Mesenchymal stem cell (in vitro differentiated cells and primary cell): ENCODE data around the gene TYMP. TPM values are rescaled to one million over a fixed set of nuclear protein-coding genes. Genes with fewer than 3 reads are reported as not detected.
A peak's percentile ranks its signal among the peaks of the same experiment; 100 is the strongest.

Experiments
- DNase-seq: peaks from one replicate; pipeline ENCODE4 v3.0.0-alpha.2; 2013
- H2AFZ ChIP-seq: one replicate; pipeline ENCODE4 v1.6.1; 2013; ENCODE audit warnings: low read depth, mild to moderate bottlenecking, control low read depth, inconsistent platforms, low read length, moderate library complexity
- H2AK5ac ChIP-seq: 2 replicates; pipeline ENCODE4 v1.6.1; 2013; ENCODE audit warnings: low read length, moderate library complexity, mild to moderate bottlenecking, inconsistent platforms; ENCODE audit not compliant: severe bottlenecking
- H2BK120ac ChIP-seq: one replicate; pipeline ENCODE4 v1.6.1; 2013; ENCODE audit warnings: low read depth, mild to moderate bottlenecking, inconsistent platforms, low read length, moderate library complexity
- H2BK12ac ChIP-seq, 2 experiments: one replicate each; pipeline ENCODE4 v1.6.1; 2013; ENCODE audit warnings: inconsistent platforms in 2 of 2, low read length in 2 of 2, mild to moderate bottlenecking in 2 of 2, moderate library complexity in 2 of 2, control low read depth in 1 of 2
- H2BK15ac ChIP-seq: one replicate; pipeline ENCODE4 v1.6.1; 2013; ENCODE audit warnings: mild to moderate bottlenecking, low read depth, inconsistent platforms; ENCODE audit not compliant: poor library complexity, severe bottlenecking
- H2BK5ac ChIP-seq: 2 replicates; pipeline ENCODE4 v1.6.1; 2013; ENCODE audit warnings: low read depth, mild to moderate bottlenecking, low read length, control low read depth, inconsistent platforms; ENCODE audit not compliant: poor library complexity, severe bottlenecking
- H3K14ac ChIP-seq, 2 experiments: one replicate each; pipeline ENCODE4 v1.6.1; 2013; ENCODE audit warnings: inconsistent platforms in 2 of 2, low read length in 2 of 2, control low read depth in 1 of 2, mild to moderate bottlenecking in 1 of 2, moderate library complexity in 1 of 2
- H3K18ac ChIP-seq, 2 experiments: one replicate each; pipeline ENCODE4 v1.6.1; 2013; ENCODE audit warnings: inconsistent platforms in 2 of 2, low read length in 2 of 2, control low read depth in 1 of 2, low read depth in 1 of 2, mild to moderate bottlenecking in 1 of 2
- H3K23ac ChIP-seq, 2 experiments: one replicate each; pipeline ENCODE4 v1.6.1; 2013; ENCODE audit warnings: inconsistent platforms in 2 of 2, low read length in 2 of 2, mild to moderate bottlenecking in 2 of 2, moderate library complexity in 2 of 2, control low read depth in 1 of 2
- H3K27ac ChIP-seq: 2 replicates; pipeline ENCODE4 v1.5.1; 2013; ENCODE audit warnings: mild to moderate bottlenecking, moderate library complexity, low read length, control low read depth, inconsistent platforms; ENCODE audit not compliant: poor library complexity, severe bottlenecking
- H3K27me3 ChIP-seq, 2 experiments: 2 replicates each; pipeline versions ENCODE4 v1.6.1 to v1.7.0; 2013; ENCODE audit warnings: low read length in 2 of 2, mild to moderate bottlenecking in 2 of 2, moderate library complexity in 2 of 2, control low read depth in 1 of 2, inconsistent platforms in 1 of 2; ENCODE audit not compliant: control insufficient read depth in 1 of 2, insufficient read depth in 1 of 2
- H3K36me3 ChIP-seq, 2 experiments: 2 replicates each; pipeline versions ENCODE4 v1.6.1 to v1.7.0; 2013; ENCODE audit warnings: low read length in 2 of 2, control low read depth in 1 of 2, inconsistent platforms in 1 of 2, low read depth in 1 of 2, mild to moderate bottlenecking in 1 of 2; ENCODE audit not compliant: insufficient read depth in 2 of 2, control insufficient read depth in 1 of 2
- H3K4ac ChIP-seq, 2 experiments: one replicate each; pipeline ENCODE4 v1.6.1; 2013; ENCODE audit warnings: inconsistent platforms in 2 of 2, low read length in 2 of 2, mild to moderate bottlenecking in 2 of 2, moderate library complexity in 2 of 2, control low read depth in 1 of 2, low read depth in 1 of 2
- H3K4me1 ChIP-seq: 2 replicates; pipeline ENCODE4 v1.6.1; 2013; ENCODE audit warnings: low read depth, low read length, control low read depth; ENCODE audit not compliant: control insufficient read depth, insufficient read depth
- H3K4me2 ChIP-seq: 2 replicates; pipeline ENCODE4 v1.6.1; 2013; ENCODE audit warnings: low read length, mild to moderate bottlenecking, inconsistent platforms; ENCODE audit not compliant: poor library complexity, severe bottlenecking
- H3K4me3 ChIP-seq, 2 experiments: 2 replicates each; pipeline versions ENCODE4 v1.5.1 to v1.7.0; 2013; ENCODE audit warnings: low read length in 2 of 2, mild to moderate bottlenecking in 2 of 2, control low read depth in 1 of 2, low read depth in 1 of 2; ENCODE audit not compliant: insufficient read depth in 1 of 2
- H3K79me1 ChIP-seq: replicated peaks from 2 replicates; pipeline ENCODE4 v1.6.1; 2013; ENCODE audit warnings: mild to moderate bottlenecking, control low read depth, low read length, inconsistent platforms; ENCODE audit not compliant: poor library complexity, severe bottlenecking
- H3K9ac ChIP-seq: 2 replicates; pipeline ENCODE4 v1.7.0; 2013; ENCODE audit warnings: mild to moderate bottlenecking, low read length, moderate library complexity
- H3K9me3 ChIP-seq: 2 replicates; pipeline ENCODE4 v1.7.0; 2013; ENCODE audit warnings: mild to moderate bottlenecking, low read length; ENCODE audit not compliant: control insufficient read depth
- H4K8ac ChIP-seq: one replicate; pipeline ENCODE4 v1.6.1; 2013; ENCODE audit warnings: inconsistent platforms, mild to moderate bottlenecking, low read length, moderate library complexity
- H4K91ac ChIP-seq: one replicate; pipeline ENCODE4 v1.6.1; 2013; ENCODE audit warnings: mild to moderate bottlenecking, low read length, inconsistent platforms
- WGBS: methylation state at CpG from one replicate; pipeline ENCODE4 v1.1.7; 2013; ENCODE audit warnings: mixed read lengths; 5-methylcytosine and 5-hydroxymethylcytosine counted together
- polyA plus RNA-seq, 2 experiments: library from polyadenylated mRNA; stranded (reverse); fragments of 200-250 nt; gene quantifications; one replicate each; pipeline ENCODE4 v1.2.3, GENCODE V29; 2013

The TYMP gene
- polyA plus RNA-seq (2013, experiment 1 of 2) = 18.0 TPM
- 17.4 TPM for polyA plus RNA-seq (2013, experiment 2 of 2)

GRCh38 chr22:50529897-50530579, at the start of gene TYMP:
Gene TYMP (minus strand): TSS chr22:50530012. CDS start chr22:50529709, 303 bp downstream.
- peak within 1 kb of the TSS; percentile 87 to 92 for H3K18ac ChIP-seq
- WGBS = 9% methylated on average over 41 of the region's 92 CpGs
- peaks cover 0 to 3% of the 10 kb centered on the region in 2 experiments for H3K36me3 ChIP-seq
- DNase-seq = peak; percentile 89
- peak within 1 kb of the TSS; percentile 18 for H3K4me2 ChIP-seq
- H2BK15ac ChIP-seq = peak within 1 kb of the TSS; percentile 99
- H2BK12ac ChIP-seq = peak within 1 kb of the TSS; percentile 21 to 94
- H3K79me1 ChIP-seq = peaks cover 5% of the 10 kb centered on the region
- H3K27me3 ChIP-seq = peaks cover 0 to 27% of the 10 kb centered on the region in 2 experiments
- H2AFZ ChIP-seq = peak within 1 kb of the TSS; percentile 64
- peak within 1 kb of the TSS in 1 of 2 experiments; percentile 99 for H3K23ac ChIP-seq
- H3K4me1 ChIP-seq = peaks cover 48% of the 10 kb centered on the region
- peak within 1 kb of the TSS; percentile 96 for H4K8ac ChIP-seq
- peak within 1 kb of the TSS in 1 of 2 experiments; percentile 87 for H3K14ac ChIP-seq
- no peak within 1 kb of the TSS for H2AK5ac ChIP-seq
- H2BK5ac ChIP-seq = no peak within 1 kb of the TSS
- no peak within 1 kb of the TSS for H3K27ac ChIP-seq
- H3K4me3 ChIP-seq = peak within 1 kb of the TSS; percentile 41 to 85
- H2BK120ac ChIP-seq = peak within 1 kb of the TSS; percentile 97
- H3K9me3 ChIP-seq = no peaks in the 10 kb centered on the region
- H3K9ac ChIP-seq = peak within 1 kb of the TSS; percentile 93
- peak within 1 kb of the TSS; percentile 98 for H4K91ac ChIP-seq
- H3K4ac ChIP-seq = peak within 1 kb of the TSS; percentile 96

- Histone ChIP-seq H3K27me3 (peaks cover 0 to 14% of the 10 kb centered on the region in 2 experiments), H2BK120ac (no peak overlapping the region), H3K27ac (no peak overlapping the region), H2BK12ac (no peak overlapping the region), H3K23ac (no peak overlapping the region), H3K79me1 (peaks cover 21% of the 10 kb centered on the region), H3K4me3 (peak overlapping the region in 1 of 2 experiments; percentile 18), H3K36me3 (peaks cover 14 to 67% of the 10 kb centered on the region in 2 experiments), H2BK5ac (no peak overlapping the region), H3K14ac (no peak overlapping the region), H4K91ac (no peak overlapping the region), H3K18ac (no peak overlapping the region), H3K4me2 (no peak overlapping the region), H2AK5ac (no peak overlapping the region), H3K9ac (peak overlapping the region; percentile 17), H2AFZ (no peak overlapping the region), H2BK15ac (no peak overlapping the region), H4K8ac (no peak overlapping the region), H3K4ac (no peak overlapping the region), H3K9me3 (no peaks in the 10 kb centered on the region), H3K4me1 (peaks cover 23% of the 10 kb centered on the region)
- no peak for DNase-seq
- 83% methylated on average over 7 of the region's 8 CpGs for WGBS
These were observed 49.0 kb upstream of the TYMP start for GRCh38 chr22:50578776-50579310.

- H3K14ac ChIP-seq = no peak within 1 kb of the TSS
- peaks cover 16% of the 10 kb centered on the region for H3K79me1 ChIP-seq
- peak; percentile 10 for DNase-seq
- WGBS = 89% methylated on average over 51 of the region's 63 CpGs
- peak within 1 kb of the TSS in 1 of 2 experiments; percentile 18 for H3K4me3 ChIP-seq
- H4K8ac ChIP-seq = no peak within 1 kb of the TSS
- no peak within 1 kb of the TSS for H2BK12ac ChIP-seq
- no peak within 1 kb of the TSS for H3K4me2 ChIP-seq
- peaks cover 0 to 14% of the 10 kb centered on the region in 2 experiments for H3K27me3 ChIP-seq
- H3K27ac ChIP-seq = no peak within 1 kb of the TSS
- H4K91ac ChIP-seq = no peak within 1 kb of the TSS
- H2AK5ac ChIP-seq = no peak within 1 kb of the TSS
- no peak within 1 kb of the TSS for H2BK15ac ChIP-seq
- peaks cover 21% of the 10 kb centered on the region for H3K4me1 ChIP-seq
- H3K23ac ChIP-seq = no peak within 1 kb of the TSS
- no peak within 1 kb of the TSS for H2BK5ac ChIP-seq
- peak within 1 kb of the TSS; percentile 11 for H2BK120ac ChIP-seq
- no peak within 1 kb of the TSS for H2AFZ ChIP-seq
- peak within 1 kb of the TSS; percentile 17 for H3K9ac ChIP-seq
- no peak within 1 kb of the TSS for H3K18ac ChIP-seq
- H3K9me3 ChIP-seq = no peaks in the 10 kb centered on the region
- no peak within 1 kb of the TSS for H3K4ac ChIP-seq
- peaks cover 14 to 74% of the 10 kb centered on the region in 2 experiments for H3K36me3 ChIP-seq
These were observed 48.4 kb upstream of the TYMP start, which contains the start of gene CPT1B for GRCh38 chr22:50577987-50578775. Gene CPT1B (minus strand): TSS chr22:50578427. CDS start chr22:50577915, 512 bp downstream.

- peaks cover 21% of the 10 kb centered on the region for H3K4me1 ChIP-seq
- 96% methylated on average over 23 of the region's 23 CpGs for WGBS
These were observed 47.8 kb upstream of the TYMP start for GRCh38 chr22:50577697-50577986.

More at GRCh38 chr22:50577697-50577986, 47.8 kb upstream of the TYMP start:
- DNase-seq = no peak
- Histone ChIP-seq H3K27me3 (peaks cover 0 to 14% of the 10 kb centered on the region in 2 experiments), H3K9ac (no peak overlapping the region), H3K23ac (no peak overlapping the region), H4K8ac (no peak overlapping the region), H3K9me3 (no peaks in the 10 kb centered on the region), H3K14ac (no peak overlapping the region), H3K4ac (no peak overlapping the region), H3K4me3 (no peak overlapping the region), H4K91ac (no peak overlapping the region), H2AK5ac (no peak overlapping the region), H3K27ac (no peak overlapping the region), H3K36me3 (peaks cover 14 to 79% of the 10 kb centered on the region in 2 experiments), H2BK15ac (no peak overlapping the region), H2BK12ac (no peak overlapping the region), H2AFZ (no peak overlapping the region), H3K4me2 (no peak overlapping the region), H3K18ac (no peak overlapping the region), H3K79me1 (peaks cover 16% of the 10 kb centered on the region), H2BK120ac (no peak overlapping the region), H2BK5ac (no peak overlapping the region)
